Measurements from ENCODE around the gene SEM1.

DNA sequence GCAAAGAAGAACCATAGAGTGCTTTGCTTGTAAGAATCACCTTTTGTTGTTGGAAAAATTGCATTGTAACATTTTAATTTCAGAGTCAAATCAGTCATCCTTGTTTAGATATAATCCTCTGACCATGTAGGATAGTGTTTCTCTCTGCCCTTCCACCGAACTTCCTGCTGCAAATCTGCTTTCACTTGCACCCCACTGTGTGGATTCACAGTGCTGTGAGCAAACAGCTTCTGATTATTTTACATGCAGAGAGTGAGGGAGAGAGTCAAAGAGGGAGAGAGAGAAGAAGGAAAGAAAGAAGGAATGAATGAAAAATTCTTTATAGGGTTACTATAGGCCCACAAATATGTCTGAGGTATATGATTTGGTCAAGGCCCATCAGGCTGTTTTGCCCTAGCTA lies 30.0 kb upstream of the SEM1 start:
- no peak for TF ChIP-seq POLR2AphosphoS5 (IDR thresholded peaks at IDR 0.05; ENCODE audit: low read depth, low read length)
- no peak for TF ChIP-seq TAF1 (IDR thresholded peaks at IDR 0.05; ENCODE audit: borderline replicate concordance, insufficient read depth, low read length)
- no peak for TF ChIP-seq SIN3A (IDR thresholded peaks at IDR 0.05; ENCODE audit: borderline replicate concordance, insufficient read depth, low read length)
- TF ChIP-seq, protein P1, sequence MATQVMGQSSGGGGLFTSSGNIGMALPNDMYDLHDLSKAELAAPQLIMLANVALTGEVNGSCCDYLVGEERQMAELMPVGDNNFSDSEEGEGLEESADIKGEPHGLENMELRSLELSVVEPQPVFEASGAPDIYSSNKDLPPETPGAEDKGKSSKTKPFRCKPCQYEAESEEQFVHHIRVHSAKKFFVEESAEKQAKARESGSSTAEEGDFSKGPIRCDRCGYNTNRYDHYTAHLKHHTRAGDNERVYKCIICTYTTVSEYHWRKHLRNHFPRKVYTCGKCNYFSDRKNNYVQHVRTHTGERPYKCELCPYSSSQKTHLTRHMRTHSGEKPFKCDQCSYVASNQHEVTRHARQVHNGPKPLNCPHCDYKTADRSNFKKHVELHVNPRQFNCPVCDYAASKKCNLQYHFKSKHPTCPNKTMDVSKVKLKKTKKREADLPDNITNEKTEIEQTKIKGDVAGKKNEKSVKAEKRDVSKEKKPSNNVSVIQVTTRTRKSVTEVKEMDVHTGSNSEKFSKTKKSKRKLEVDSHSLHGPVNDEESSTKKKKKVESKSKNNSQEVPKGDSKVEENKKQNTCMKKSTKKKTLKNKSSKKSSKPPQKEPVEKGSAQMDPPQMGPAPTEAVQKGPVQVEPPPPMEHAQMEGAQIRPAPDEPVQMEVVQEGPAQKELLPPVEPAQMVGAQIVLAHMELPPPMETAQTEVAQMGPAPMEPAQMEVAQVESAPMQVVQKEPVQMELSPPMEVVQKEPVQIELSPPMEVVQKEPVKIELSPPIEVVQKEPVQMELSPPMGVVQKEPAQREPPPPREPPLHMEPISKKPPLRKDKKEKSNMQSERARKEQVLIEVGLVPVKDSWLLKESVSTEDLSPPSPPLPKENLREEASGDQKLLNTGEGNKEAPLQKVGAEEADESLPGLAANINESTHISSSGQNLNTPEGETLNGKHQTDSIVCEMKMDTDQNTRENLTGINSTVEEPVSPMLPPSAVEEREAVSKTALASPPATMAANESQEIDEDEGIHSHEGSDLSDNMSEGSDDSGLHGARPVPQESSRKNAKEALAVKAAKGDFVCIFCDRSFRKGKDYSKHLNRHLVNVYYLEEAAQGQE (IDR thresholded peaks at IDR 0.05; ENCODE audit: insufficient read depth in 1 of 2, low read depth in 2 of 2, low read length in 2 of 2), result no peak

All from PFSK-1 (cell line).